Breast epithelium (tissue), 4 donors: ENCODE results near the gene AHCYL2. TPM values are rescaled to one million over a fixed set of nuclear protein-coding genes. Genes with fewer than 3 reads are reported as not detected.

Experiments
- DNase-seq, 2 donors: peaks; one replicate each; pipeline ENCODE4 v3.0.0-alpha.2; 2019; ENCODE audit warnings: low spot score in 2 of 2
- H3K27ac ChIP-seq, 2 donors: fragments of 200-600 bp; sonication (generic) in 1 of 2; one replicate each; pipeline ENCODE4 v1.5.1; 2016 to 2019; ENCODE audit warnings: mild to moderate bottlenecking in 1 of 2
- H3K27me3 ChIP-seq, 2 donors: fragments of 200-600 bp; sonication (generic) in 1 of 2; one replicate each; pipeline versions ENCODE4 v1.5.1 to v1.6.0; 2017 to 2019; ENCODE audit warnings: control low read depth in 1 of 2, mild to moderate bottlenecking in 1 of 2
- H3K36me3 ChIP-seq: fragments of 200-600 bp; one replicate; pipeline ENCODE4 v1.5.1; 2019
- H3K4me1 ChIP-seq, 2 donors: fragments of 200-600 bp; sonication (generic); one replicate each; pipeline ENCODE4 v1.5.1; 2016 to 2019; ENCODE audit warnings: control low read depth in 1 of 2
- H3K4me3 ChIP-seq, 3 donors: fragments of 200-600 bp; sonication (generic); 1 replicate in 2 of 3; 2 replicates in 1 of 3; pipeline ENCODE4 v1.5.1; 2016 to 2019; ENCODE audit warnings: mild to moderate bottlenecking in 3 of 3, moderate library complexity in 2 of 3
- H3K9me3 ChIP-seq, 2 donors: fragments of 200-600 bp; sonication (generic) in 1 of 2; one replicate each; pipeline ENCODE4 v1.5.1; 2016 to 2019; ENCODE audit warnings: control low read depth in 1 of 2
- CTCF ChIP-seq, 3 donors: fragments of 450-650 bp; IDR thresholded peaks; one replicate each; pipeline ENCODE4 v1.5.1; 2016 to 2017; ENCODE audit warnings: antibody characterized with exemption in 3 of 3, mild to moderate bottlenecking in 3 of 3, moderate library complexity in 3 of 3
- POLR2A ChIP-seq: fragments of 450-650 bp; IDR thresholded peaks from one replicate; pipeline ENCODE4 v1.6.1; 2016; ENCODE audit warnings: antibody characterized with exemption, mild to moderate bottlenecking, moderate library complexity
- POLR2AphosphoS5 ChIP-seq, 3 donors: sonication (generic); formaldehyde crosslinking; IDR thresholded peaks; one replicate each; pipeline ENCODE4 v1.6.1; 2017; ENCODE audit warnings: antibody characterized with exemption in 3 of 3
- intact Hi-C: fragments of 100-400 bp; cut with DNase I; formaldehyde crosslinking; loops from one replicate; pipeline ENCODE4 v1.15.1; 2023; ENCODE audit warnings: low total_unique reads
- total RNA-seq, 3 donors: library from RNA; depleted of rRNA; stranded (reverse); fragments of >200 nt; gene quantifications; one replicate each; pipeline ENCODE4 v1.1.0, GENCODE V29; 2016

The AHCYL2 gene
- total RNA-seq, 3 donors from 2014 or later = 19.0 to 24.7 (median 21.8) TPM

GRCh38 chr7:129278688-129279087 lies 53.9 kb downstream of the AHCYL2 start:
- DNase-seq = no peak
- no peak overlapping the region for H3K27ac ChIP-seq
- H3K27me3 ChIP-seq = no peaks in the 10 kb centered on the region
- no peaks in the 10 kb centered on the region for H3K36me3 ChIP-seq
- H3K4me1 ChIP-seq = no peaks in the 10 kb centered on the region
- H3K4me3 ChIP-seq = no peak overlapping the region
- H3K9me3 ChIP-seq = peaks cover 0 to 6% of the 10 kb centered on the region in 2 donors
- intact Hi-C loops = no loop called here
- TF ChIP-seq CTCF (IDR thresholded peaks at IDR 0.05) (no peak), POLR2A (no peak), POLR2AphosphoS5 (IDR thresholded peaks at IDR 0.05) (no peak)

GRCh38 chr7:129279757-129280156 lies 54.9 kb downstream of the AHCYL2 start:
- DNase-seq = no peak
- Histone ChIP-seq H3K4me3 (no peak overlapping the region), H3K4me1 (no peaks in the 10 kb centered on the region), H3K27ac (no peak overlapping the region), H3K9me3 (no peaks in the 10 kb centered on the region), H3K36me3 (no peaks in the 10 kb centered on the region), H3K27me3 (no peaks in the 10 kb centered on the region)
- no peak for TF ChIP-seq POLR2A
- no peak for TF ChIP-seq POLR2AphosphoS5 (IDR thresholded peaks at IDR 0.05)
- no peak for TF ChIP-seq CTCF (IDR thresholded peaks at IDR 0.05)
- intact Hi-C loops = no loop called here

GRCh38 chr7:129281163-129281562 lies 56.3 kb downstream of the AHCYL2 start:
- Histone ChIP-seq H3K4me3 (no peak overlapping the region), H3K36me3 (no peaks in the 10 kb centered on the region), H3K27ac (no peak overlapping the region), H3K27me3 (no peaks in the 10 kb centered on the region), H3K9me3 (no peaks in the 10 kb centered on the region), H3K4me1 (no peaks in the 10 kb centered on the region)
- TF ChIP-seq POLR2AphosphoS5 (IDR thresholded peaks at IDR 0.05) = no peak
- no peak for DNase-seq
- intact Hi-C loops = no loop called here

- H3K27me3 ChIP-seq = no peaks in the 10 kb centered on the region
- no peaks in the 10 kb centered on the region for H3K36me3 ChIP-seq
- H3K9me3 ChIP-seq = no peaks in the 10 kb centered on the region
- DNase-seq = no peak
- no peaks in the 10 kb centered on the region for H3K4me1 ChIP-seq
- no peak overlapping the region for H3K4me3 ChIP-seq
- intact Hi-C loops = no loop called here
- no peak overlapping the region for H3K27ac ChIP-seq
- no peak for TF ChIP-seq POLR2AphosphoS5 (IDR thresholded peaks at IDR 0.05)
- no peak for TF ChIP-seq CTCF (IDR thresholded peaks at IDR 0.05)
- no peak for TF ChIP-seq POLR2A
Observed at GRCh38 chr7:129282865-129283264, 58.0 kb downstream of the AHCYL2 start.

- no peak overlapping the region for H3K27ac ChIP-seq
- H3K27me3 ChIP-seq = no peaks in the 10 kb centered on the region
- H3K4me1 ChIP-seq = no peaks in the 10 kb centered on the region
- H3K9me3 ChIP-seq = no peaks in the 10 kb centered on the region
- H3K4me3 ChIP-seq = no peak overlapping the region
- TF ChIP-seq CTCF (IDR thresholded peaks at IDR 0.05) (no peak), POLR2A (no peak), POLR2AphosphoS5 (IDR thresholded peaks at IDR 0.05) (no peak)
- intact Hi-C loops = no loop called here
- no peaks in the 10 kb centered on the region for H3K36me3 ChIP-seq
- DNase-seq = no peak
Observed at GRCh38 chr7:129283936-129284335, 59.1 kb downstream of the AHCYL2 start.

GRCh38 chr7:129285111-129285510 lies 60.3 kb downstream of the AHCYL2 start:
- Histone ChIP-seq H3K36me3 (no peaks in the 10 kb centered on the region), H3K27me3 (no peaks in the 10 kb centered on the region), H3K27ac (no peak overlapping the region), H3K4me1 (no peaks in the 10 kb centered on the region), H3K4me3 (no peak overlapping the region), H3K9me3 (no peaks in the 10 kb centered on the region)
- intact Hi-C loops = no loop called here
- DNase-seq = no peak
- TF ChIP-seq POLR2AphosphoS5 (IDR thresholded peaks at IDR 0.05) = no peak
- no peak for TF ChIP-seq POLR2A
- TF ChIP-seq CTCF (IDR thresholded peaks at IDR 0.05) = no peak
